Esophagus muscularis mucosa (tissue), 4 donors: ENCODE results near the gene REEP5. TPM values are rescaled to one million over a fixed set of nuclear protein-coding genes. Genes with fewer than 3 reads are reported as not detected.

Experiments
- DNase-seq: peaks from one replicate; pipeline ENCODE4 v3.0.0-alpha.2; 2017; ENCODE audit errors: extremely low spot score
- H3K27ac ChIP-seq, 4 donors: fragments of 200-600 bp; sonication (generic); replicated peaks in 1 of 4; 1 replicate in 3 of 4; 2 replicates in 1 of 4; pipeline ENCODE4 v1.5.1; 2016 to 2019; ENCODE audit warnings: mild to moderate bottlenecking in 1 of 4
- H3K27me3 ChIP-seq, 4 donors: fragments of 200-600 bp; sonication (generic); one replicate each; pipeline versions ENCODE4 v1.5.1 to v1.6.0; 2016 to 2019
- H3K36me3 ChIP-seq, 4 donors: fragments of 200-600 bp; sonication (generic); one replicate each; pipeline ENCODE4 v1.5.1; 2016 to 2019
- H3K4me1 ChIP-seq, 4 donors: fragments of 200-600 bp; sonication (generic); one replicate each; pipeline ENCODE4 v1.5.1; 2016 to 2019
- H3K4me3 ChIP-seq, 4 donors: fragments of 200-600 bp; sonication (generic); 1 replicate in 2 of 4; 2 replicates in 2 of 4; pipeline ENCODE4 v1.5.1; 2016 to 2019; ENCODE audit warnings: mild to moderate bottlenecking in 4 of 4, moderate library complexity in 1 of 4
- H3K9me3 ChIP-seq, 4 donors: fragments of 200-600 bp; sonication (generic); 1 replicate in 3 of 4; 2 replicates in 1 of 4; pipeline ENCODE4 v1.5.1; 2016 to 2019
- EP300 ChIP-seq: sonication (generic); formaldehyde crosslinking; IDR thresholded peaks from one replicate; pipeline ENCODE4 v1.6.1; 2017; ENCODE audit warnings: antibody characterized with exemption
- POLR2A ChIP-seq: fragments of 450-650 bp; IDR thresholded peaks from one replicate; pipeline ENCODE4 v1.6.1; 2017; ENCODE audit warnings: antibody characterized with exemption, moderate library complexity, mild to moderate bottlenecking, low read depth
- POLR2AphosphoS5 ChIP-seq, 2 donors: sonication (generic); formaldehyde crosslinking; IDR thresholded peaks; one replicate each; pipeline ENCODE4 v1.6.1; 2017; ENCODE audit warnings: antibody characterized with exemption in 2 of 2
- WGBS: methylation state at CpG from one replicate; pipeline ENCODE4 v1.1.5; 2018; 5-methylcytosine and 5-hydroxymethylcytosine counted together
- intact Hi-C: fragments of 100-400 bp; cut with DNase I; formaldehyde crosslinking; loops from one replicate; pipeline ENCODE4 v1.15.1; 2023
- total RNA-seq, 4 donors: library from RNA; depleted of rRNA; stranded (reverse); fragments of >200 nt; gene quantifications; one replicate each; pipeline versions ENCODE4 v1.1.0 to v1.2.1, GENCODE V29; 2016
- TF ChIP-seq, protein P1 (sequence below), 3 experiments: fragments of 200-600 bp in 2 of 3; fragments of 450-650 bp in 1 of 3; sonication (generic) in 2 of 3; IDR thresholded peaks; one replicate each; pipeline ENCODE4 v1.5.1; 2017 to 2019; ENCODE audit warnings: antibody characterized with exemption in 3 of 3, mild to moderate bottlenecking in 2 of 3, moderate library complexity in 1 of 3

Gene REEP5
- total RNA-seq, 4 donors from 2014 or later = 53.0 to 73.6 (median 62.2) TPM

DNA sequence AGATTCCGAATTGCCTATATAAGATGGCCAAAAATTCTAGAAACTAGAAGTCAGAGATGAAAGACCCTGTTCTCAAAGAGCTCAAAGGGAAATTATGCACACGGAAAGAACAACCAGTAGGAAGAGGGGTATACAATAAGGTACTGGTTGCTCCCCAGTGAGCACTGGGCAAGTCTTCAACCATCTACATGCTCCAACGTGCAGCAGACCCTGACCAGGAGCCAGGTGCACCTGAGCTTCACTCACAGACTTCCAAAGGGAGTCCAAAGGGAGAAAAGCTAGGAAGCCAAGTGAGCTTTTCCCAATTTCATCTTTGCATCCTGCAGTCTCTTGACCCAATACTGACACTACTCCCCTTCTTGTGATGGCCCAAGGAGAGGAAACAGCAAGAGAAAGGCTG, 3.9 kb downstream of the REEP5 start:
- peaks cover 4 to 47% (median 22%) of the 10 kb centered on the region in 4 donors for H3K36me3 ChIP-seq
- WGBS = 95% methylated on average over 3 of the region's 3 CpGs
- intact Hi-C loops = no loop called here
- no peak overlapping the region for H3K27ac ChIP-seq
- TF ChIP-seq POLR2AphosphoS5 (IDR thresholded peaks at IDR 0.05) = no peak
- TF ChIP-seq, protein P1, sequence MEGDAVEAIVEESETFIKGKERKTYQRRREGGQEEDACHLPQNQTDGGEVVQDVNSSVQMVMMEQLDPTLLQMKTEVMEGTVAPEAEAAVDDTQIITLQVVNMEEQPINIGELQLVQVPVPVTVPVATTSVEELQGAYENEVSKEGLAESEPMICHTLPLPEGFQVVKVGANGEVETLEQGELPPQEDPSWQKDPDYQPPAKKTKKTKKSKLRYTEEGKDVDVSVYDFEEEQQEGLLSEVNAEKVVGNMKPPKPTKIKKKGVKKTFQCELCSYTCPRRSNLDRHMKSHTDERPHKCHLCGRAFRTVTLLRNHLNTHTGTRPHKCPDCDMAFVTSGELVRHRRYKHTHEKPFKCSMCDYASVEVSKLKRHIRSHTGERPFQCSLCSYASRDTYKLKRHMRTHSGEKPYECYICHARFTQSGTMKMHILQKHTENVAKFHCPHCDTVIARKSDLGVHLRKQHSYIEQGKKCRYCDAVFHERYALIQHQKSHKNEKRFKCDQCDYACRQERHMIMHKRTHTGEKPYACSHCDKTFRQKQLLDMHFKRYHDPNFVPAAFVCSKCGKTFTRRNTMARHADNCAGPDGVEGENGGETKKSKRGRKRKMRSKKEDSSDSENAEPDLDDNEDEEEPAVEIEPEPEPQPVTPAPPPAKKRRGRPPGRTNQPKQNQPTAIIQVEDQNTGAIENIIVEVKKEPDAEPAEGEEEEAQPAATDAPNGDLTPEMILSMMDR (IDR thresholded peaks at IDR 0.05) = no peak
- no peak for TF ChIP-seq POLR2A
- TF ChIP-seq EP300 = no peak
- no peaks in the 10 kb centered on the region for H3K9me3 ChIP-seq
- DNase-seq = no peak
- no peak overlapping the region for H3K4me3 ChIP-seq
- no peaks in the 10 kb centered on the region for H3K27me3 ChIP-seq
- peaks cover 66 to 80% (median 73%) of the 10 kb centered on the region in 4 donors for H3K4me1 ChIP-seq

DNA sequence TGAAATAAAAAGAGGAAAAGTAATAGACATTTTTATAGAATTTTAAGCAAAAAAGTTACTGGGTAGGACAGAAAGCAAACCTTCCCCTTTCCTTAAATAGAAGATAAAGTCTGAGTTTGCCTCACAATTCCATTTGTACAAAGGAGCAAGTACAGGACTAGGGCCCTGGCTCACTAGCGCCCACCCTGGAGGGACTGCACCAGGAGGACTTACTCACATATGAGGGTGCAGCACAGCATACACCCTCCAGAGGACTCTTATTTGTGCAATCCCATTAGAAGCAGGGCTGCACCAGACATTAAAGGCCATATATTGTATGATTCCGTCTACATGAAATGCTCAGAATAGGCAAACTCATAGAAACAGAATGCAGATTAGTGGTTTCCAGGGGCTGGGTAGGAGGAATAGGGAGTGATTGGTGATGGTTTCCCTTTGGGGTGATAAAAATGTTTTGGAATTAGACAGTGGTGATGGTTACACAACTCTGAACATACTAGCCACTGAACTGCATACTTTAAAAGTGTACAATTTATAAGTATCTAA, 4.5 kb downstream of the REEP5 start:
- Histone ChIP-seq H3K27ac (no peak overlapping the region), H3K27me3 (no peaks in the 10 kb centered on the region), H3K4me1 (peaks cover 68 to 78% (median 73%) of the 10 kb centered on the region in 4 donors), H3K9me3 (no peaks in the 10 kb centered on the region), H3K36me3 (peaks cover 4 to 47% (median 22%) of the 10 kb centered on the region in 4 donors), H3K4me3 (no peak overlapping the region)
- TF ChIP-seq EP300 (no peak), POLR2AphosphoS5 (IDR thresholded peaks at IDR 0.05) (no peak), POLR2A (no peak)
- TF ChIP-seq, protein P1 (IDR thresholded peaks at IDR 0.05) = no peak
- intact Hi-C loops = no loop called here
- 88% methylated on average over 2 of the region's 2 CpGs for WGBS
- no peak for DNase-seq

- intact Hi-C loops = no loop called here
- no peak for DNase-seq
- Histone ChIP-seq H3K9me3 (no peaks in the 10 kb centered on the region), H3K4me1 (peaks cover 68 to 79% (median 71%) of the 10 kb centered on the region in 4 donors), H3K36me3 (peaks cover 4 to 51% (median 24%) of the 10 kb centered on the region in 4 donors), H3K27ac (no peak overlapping the region), H3K27me3 (no peaks in the 10 kb centered on the region), H3K4me3 (no peak overlapping the region)
- WGBS = 63% methylated on average over 1 of the region's 1 CpG
- TF ChIP-seq POLR2A = no peak
- TF ChIP-seq EP300 = no peak
- TF ChIP-seq, protein P1 (IDR thresholded peaks at IDR 0.05) = no peak
- TF ChIP-seq POLR2AphosphoS5 (IDR thresholded peaks at IDR 0.05) = no peak
Observed at GRCh38 chr5:112915831-112916230, 6.2 kb downstream of the REEP5 start.

DNA sequence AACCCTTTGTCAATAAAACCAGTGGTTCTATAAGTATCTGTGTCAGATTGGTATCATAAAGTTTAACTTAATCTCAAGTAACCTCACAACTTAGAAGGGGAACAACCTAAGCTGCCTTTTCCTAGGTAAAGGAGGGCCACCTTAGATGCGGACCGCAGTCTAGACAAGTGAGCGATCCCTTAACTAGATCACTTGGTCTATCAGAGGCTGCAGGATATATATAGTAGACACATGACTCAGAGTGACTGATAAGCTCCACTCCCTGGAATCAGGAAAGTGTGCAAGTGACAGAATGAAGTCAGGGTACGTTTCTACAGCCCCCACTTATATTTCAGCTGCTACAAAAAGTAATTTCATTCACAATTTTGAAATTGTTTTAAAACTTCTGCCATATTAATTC, 7.4 kb downstream of the REEP5 start:
- WGBS = 83% methylated on average over 4 of the region's 4 CpGs
- Histone ChIP-seq H3K27me3 (no peaks in the 10 kb centered on the region), H3K4me1 (peaks cover 56 to 67% (median 60%) of the 10 kb centered on the region in 4 donors), H3K27ac (no peak overlapping the region), H3K4me3 (no peak overlapping the region), H3K36me3 (peaks cover 10 to 59% (median 32%) of the 10 kb centered on the region in 4 donors), H3K9me3 (no peaks in the 10 kb centered on the region)
- no peak for TF ChIP-seq POLR2A
- TF ChIP-seq EP300 = no peak
- TF ChIP-seq, protein P1 (IDR thresholded peaks at IDR 0.05) = no peak
- no peak for TF ChIP-seq POLR2AphosphoS5 (IDR thresholded peaks at IDR 0.05)
- intact Hi-C loops = no loop called here
- DNase-seq = no peak

DNA sequence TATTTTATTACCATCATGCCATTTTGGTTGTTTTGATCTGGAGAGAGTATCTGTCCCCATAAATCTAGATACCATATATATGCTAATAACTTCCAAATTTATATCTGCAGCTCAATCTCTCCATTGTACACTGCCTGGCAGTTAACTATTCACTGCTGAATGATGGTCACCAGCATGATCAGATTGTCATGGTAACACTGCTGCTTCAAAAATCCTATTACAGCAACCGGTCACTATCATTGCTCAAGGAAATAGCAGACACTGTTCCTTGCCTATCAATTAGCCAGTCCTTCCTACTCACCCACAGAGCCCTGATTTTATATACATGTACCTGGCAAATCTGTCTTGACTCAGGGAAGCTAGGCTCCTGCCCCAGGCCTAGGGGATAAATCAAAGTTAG, 11.5 kb downstream of the REEP5 start:
- TF ChIP-seq, protein P1 (IDR thresholded peaks at IDR 0.05) = no peak
- TF ChIP-seq POLR2AphosphoS5 (IDR thresholded peaks at IDR 0.05) (no peak), POLR2A (no peak), EP300 (no peak)
- Histone ChIP-seq H3K27me3 (no peaks in the 10 kb centered on the region), H3K4me1 (peaks cover 28 to 38% (median 32%) of the 10 kb centered on the region in 4 donors), H3K36me3 (peaks cover 8 to 46% (median 14%) of the 10 kb centered on the region in 4 donors), H3K27ac (no peak overlapping the region), H3K4me3 (no peak overlapping the region), H3K9me3 (no peaks in the 10 kb centered on the region)
- 100% methylated on average over 1 of the region's 1 CpG for WGBS
- intact Hi-C loops = no loop called here
- no peak for DNase-seq
